NCI-H2171 (cell line): ENCODE results near the gene CBX3.
A peak's percentile ranks its signal among the peaks of the same experiment; 100 is the strongest.
"Not testable (repeated sequence)": the region's sequence is repeated elsewhere in the genome, so short reads cannot be mapped to it uniquely, and the experiment has no call there.

Experiments used
- DNase-seq: peaks from one replicate; lab custom pipeline; 2025; lab: John Stamatoyannopoulos, UW

CBX3 gene

GRCh38 chr7:26188206-26188956 lies 13.2 kb upstream of the CBX3 start:
- DNase-seq, result no peak

GRCh38 chr7:26188957-26189541 lies 12.5 kb upstream of the CBX3 start:
- no peak for DNase-seq

- DNase-seq, result no peak
These were observed 11.8 kb upstream of the CBX3 start for GRCh38 chr7:26189697-26190096.

GRCh38 chr7:26190417-26190869 lies 11.1 kb upstream of the CBX3 start:
- DNase-seq, result no peak

- no peak for DNase-seq
These were observed 10.1 kb upstream of the CBX3 start for GRCh38 chr7:26191233-26191973.

GRCh38 chr7:26191974-26192479 lies 9.5 kb upstream of the CBX3 start:
- DNase-seq, result no peak

- no peak for DNase-seq
These were observed 9.0 kb upstream of the CBX3 start for GRCh38 chr7:26192485-26193087.

GRCh38 chr7:26193432-26194207 lies 7.9 kb upstream of the CBX3 start:
- DNase-seq, result no peak

- DNase-seq, result not testable (repeated sequence)
These were observed 6.8 kb upstream of the CBX3 start for GRCh38 chr7:26194764-26195163.

- DNase-seq, result no peak
These were observed 6.4 kb upstream of the CBX3 start for GRCh38 chr7:26195182-26195581.

GRCh38 chr7:26195867-26196657 lies 5.5 kb upstream of the CBX3 start:
- DNase-seq, result no peak

GRCh38 chr7:26197153-26198115 lies 4.1 kb upstream of the CBX3 start:
- DNase-seq, result no peak

GRCh38 chr7:26198133-26198780 lies 3.3 kb upstream of the CBX3 start:
- no peak for DNase-seq

- DNase-seq, result no peak
These were observed 2.8 kb upstream of the CBX3 start for GRCh38 chr7:26198781-26199169.

GRCh38 chr7:26199301-26200037 lies 2.1 kb upstream of the CBX3 start:
- peak; percentile 41 for DNase-seq

- peak; percentile 58 for DNase-seq
These were observed 1.5 kb upstream of the CBX3 start for GRCh38 chr7:26200038-26200443.

GRCh38 chr7:26200444-26201246 lies 900 bp upstream of the CBX3 start, which contains the start of gene HNRNPA2B1:
Gene HNRNPA2B1, minus strand, starts transcription at chr7:26200746. Its CDS starts 169 bp downstream, at chr7:26200577.
- DNase-seq, result peak; percentile 96
